GM13976 (cell line): ENCODE measurements around the gene MGMT.

Experiments
- DNase-seq: peaks from one replicate; pipeline ENCODE4 v3.0.0; 2012; ENCODE audit warnings: low spot score
- in situ Hi-C: fragments of 300-500 bp; cut with MboI; formaldehyde crosslinking; loops from one replicate; pipeline ENCODE4 v1.12.0; 2022; ENCODE audit warnings: low sequenced_read_pairs, mixed read lengths, inconsistent platforms; ENCODE audit not compliant: unreplicated experiment
- TF ChIP-seq, protein P1 (sequence below): IDR thresholded peaks from 2 replicates; pipeline ENCODE4 v1.5.1; 2012; ENCODE audit warnings: borderline replicate concordance, mild to moderate bottlenecking; ENCODE audit not compliant: insufficient read depth; ENCODE audit errors: extremely low read depth, missing control alignments, control extremely low read depth

Gene MGMT

GRCh38 chr10:129703287-129704137 is 236.5 kb downstream of the MGMT start:
- TF ChIP-seq, protein P1, sequence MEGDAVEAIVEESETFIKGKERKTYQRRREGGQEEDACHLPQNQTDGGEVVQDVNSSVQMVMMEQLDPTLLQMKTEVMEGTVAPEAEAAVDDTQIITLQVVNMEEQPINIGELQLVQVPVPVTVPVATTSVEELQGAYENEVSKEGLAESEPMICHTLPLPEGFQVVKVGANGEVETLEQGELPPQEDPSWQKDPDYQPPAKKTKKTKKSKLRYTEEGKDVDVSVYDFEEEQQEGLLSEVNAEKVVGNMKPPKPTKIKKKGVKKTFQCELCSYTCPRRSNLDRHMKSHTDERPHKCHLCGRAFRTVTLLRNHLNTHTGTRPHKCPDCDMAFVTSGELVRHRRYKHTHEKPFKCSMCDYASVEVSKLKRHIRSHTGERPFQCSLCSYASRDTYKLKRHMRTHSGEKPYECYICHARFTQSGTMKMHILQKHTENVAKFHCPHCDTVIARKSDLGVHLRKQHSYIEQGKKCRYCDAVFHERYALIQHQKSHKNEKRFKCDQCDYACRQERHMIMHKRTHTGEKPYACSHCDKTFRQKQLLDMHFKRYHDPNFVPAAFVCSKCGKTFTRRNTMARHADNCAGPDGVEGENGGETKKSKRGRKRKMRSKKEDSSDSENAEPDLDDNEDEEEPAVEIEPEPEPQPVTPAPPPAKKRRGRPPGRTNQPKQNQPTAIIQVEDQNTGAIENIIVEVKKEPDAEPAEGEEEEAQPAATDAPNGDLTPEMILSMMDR, result no peak
- DNase-seq, result no peak
- in situ Hi-C loops, result no loop called here

DNA sequence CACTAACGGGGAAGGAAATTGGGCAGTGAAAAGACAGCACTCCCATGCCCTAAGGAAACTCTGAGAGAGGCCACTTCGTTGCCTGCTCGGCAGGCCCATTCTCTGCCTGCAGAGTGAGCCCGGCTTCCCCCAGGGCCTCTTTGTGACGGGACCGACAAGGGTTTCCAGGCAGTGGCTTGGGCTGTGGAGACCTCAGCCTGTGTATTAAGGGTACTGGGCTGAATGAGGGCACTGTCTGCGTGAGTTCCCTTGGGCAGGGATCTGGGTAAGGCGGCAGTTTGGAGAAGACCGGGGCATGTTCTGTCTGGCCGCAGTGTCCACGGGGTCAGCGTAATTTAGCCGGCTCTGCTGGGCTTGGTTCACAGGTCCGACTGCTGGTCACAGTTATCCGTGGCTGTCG is 237.2 kb downstream of the MGMT start:
- TF ChIP-seq, protein P1, result no peak
- in situ Hi-C loops, result no loop called here
- no peak for DNase-seq

- DNase-seq, result no peak
- in situ Hi-C loops, result no loop called here
- TF ChIP-seq, protein P1, result no peak
Measured at GRCh38 chr10:129704786-129705525, 237.9 kb downstream of the MGMT start.

GRCh38 chr10:129705676-129706075 is 238.6 kb downstream of the MGMT start:
- TF ChIP-seq, protein P1, result no peak
- in situ Hi-C loops, result no loop called here
- no peak for DNase-seq

- in situ Hi-C loops, result no loop called here
- TF ChIP-seq, protein P1, result no peak
- no peak for DNase-seq
Measured at GRCh38 chr10:129706081-129706480, 239.0 kb downstream of the MGMT start.

DNA sequence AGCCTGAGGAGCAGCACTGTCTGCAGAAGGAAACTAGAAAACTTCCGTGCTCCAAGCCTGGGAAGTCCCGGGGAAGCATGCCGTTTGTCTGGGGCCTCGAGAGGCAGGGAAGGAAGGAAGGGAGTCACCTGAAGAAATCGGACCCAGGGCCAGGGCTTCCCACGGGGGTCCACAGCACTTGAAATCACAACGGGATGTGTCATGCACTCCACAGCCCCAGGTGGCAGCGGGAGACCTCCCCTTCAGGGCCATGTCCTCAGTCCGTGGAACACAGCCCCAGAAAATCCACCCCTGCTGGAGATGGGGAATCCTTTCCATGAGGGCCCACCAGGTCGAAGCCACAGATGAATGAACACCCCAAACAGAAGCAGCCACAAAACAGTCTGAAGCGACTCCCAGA is 239.5 kb downstream of the MGMT start:
- in situ Hi-C loops, result no loop called here
- TF ChIP-seq, protein P1, result no peak
- no peak for DNase-seq
